ENCODE data around the gene CDKN2AIPNL. TPM values are rescaled to one million over a fixed set of nuclear protein-coding genes. Genes with fewer than 3 reads are reported as not detected.
A peak's percentile ranks its signal among the peaks of the same experiment; 100 is the strongest.
"Not testable (repeated sequence)": the region's sequence is repeated elsewhere in the genome, so short reads cannot be mapped to it uniquely, and the experiment has no call there.

Gene CDKN2AIPNL
- total RNA-seq, 1 experiment from 2014 or later, result 123 TPM

GRCh38 chr5:134398609-134399155, 13.0 kb downstream of the CDKN2AIPNL start:
- Histone ChIP-seq H3K4me3 (ENCODE audit: insufficient read depth, low read depth, low read length) (no peak overlapping the region), H3K36me3 (replicated peaks; ENCODE audit: control insufficient read depth, insufficient read depth, low read length) (peaks cover 3% of the 10 kb centered on the region), H3K27me3 (ENCODE audit: control insufficient read depth, insufficient read depth, low read length) (no peaks in the 10 kb centered on the region)
- DNase-seq, result no peak

GRCh38 chr5:134397196-134397595, 14.5 kb downstream of the CDKN2AIPNL start:
- DNase-seq, result no peak
- Histone ChIP-seq H3K4me3 (ENCODE audit: insufficient read depth, low read depth, low read length) (no peak overlapping the region), H3K27me3 (ENCODE audit: control insufficient read depth, insufficient read depth, low read length) (no peaks in the 10 kb centered on the region), H3K36me3 (replicated peaks; ENCODE audit: control insufficient read depth, insufficient read depth, low read length) (peaks cover 3% of the 10 kb centered on the region)

- no peak overlapping the region for H3K4me3 ChIP-seq (ENCODE audit: insufficient read depth, low read depth, low read length)
- H3K36me3 ChIP-seq (replicated peaks; ENCODE audit: control insufficient read depth, insufficient read depth, low read length), result peaks cover 2% of the 10 kb centered on the region
- H3K27me3 ChIP-seq (ENCODE audit: control insufficient read depth, insufficient read depth, low read length), result no peaks in the 10 kb centered on the region
- DNase-seq, result no peak
Measured at GRCh38 chr5:134396274-134396673, 15.4 kb downstream of the CDKN2AIPNL start.

GRCh38 chr5:134394932-134395331, 16.7 kb downstream of the CDKN2AIPNL start:
- no peak for DNase-seq

GRCh38 chr5:134392301-134392700, 19.4 kb downstream of the CDKN2AIPNL start:
- peaks cover 13% of the 10 kb centered on the region for H3K36me3 ChIP-seq (replicated peaks; ENCODE audit: control insufficient read depth, insufficient read depth, low read length)
- H3K27me3 ChIP-seq (ENCODE audit: control insufficient read depth, insufficient read depth, low read length), result no peaks in the 10 kb centered on the region
- DNase-seq, result no peak
- H3K4me3 ChIP-seq (ENCODE audit: insufficient read depth, low read depth, low read length), result no peak overlapping the region

More at GRCh38 chr5:134394932-134395331, 16.7 kb downstream of the CDKN2AIPNL start:
- H3K27me3 ChIP-seq (ENCODE audit: control insufficient read depth, insufficient read depth, low read length), result no peaks in the 10 kb centered on the region
- H3K36me3 ChIP-seq (replicated peaks; ENCODE audit: control insufficient read depth, insufficient read depth, low read length), result peaks cover 9% of the 10 kb centered on the region
- H3K4me3 ChIP-seq (ENCODE audit: insufficient read depth, low read depth, low read length), result no peak overlapping the region

- DNase-seq, result no peak
- no peaks in the 10 kb centered on the region for H3K27me3 ChIP-seq (ENCODE audit: control insufficient read depth, insufficient read depth, low read length)
- peaks cover 19% of the 10 kb centered on the region for H3K36me3 ChIP-seq (replicated peaks; ENCODE audit: control insufficient read depth, insufficient read depth, low read length)
- no peak overlapping the region for H3K4me3 ChIP-seq (ENCODE audit: insufficient read depth, low read depth, low read length)
Measured at GRCh38 chr5:134387443-134387842, 24.2 kb downstream of the CDKN2AIPNL start.

GRCh38 chr5:134383980-134384697, 27.5 kb downstream of the CDKN2AIPNL start:
- H3K4me3 ChIP-seq (ENCODE audit: insufficient read depth, low read depth, low read length), result no peak overlapping the region
- DNase-seq, result no peak
- no peaks in the 10 kb centered on the region for H3K27me3 ChIP-seq (ENCODE audit: control insufficient read depth, insufficient read depth, low read length)
- peaks cover 16% of the 10 kb centered on the region for H3K36me3 ChIP-seq (replicated peaks; ENCODE audit: control insufficient read depth, insufficient read depth, low read length)

GRCh38 chr5:134382204-134382603, 29.5 kb downstream of the CDKN2AIPNL start:
- H3K27me3 ChIP-seq (ENCODE audit: control insufficient read depth, insufficient read depth, low read length); H3K4me3 ChIP-seq (ENCODE audit: insufficient read depth, low read depth, low read length); DNase-seq: not testable (repeated sequence)
- peaks cover 12% of the 10 kb centered on the region for H3K36me3 ChIP-seq (replicated peaks; ENCODE audit: control insufficient read depth, insufficient read depth, low read length)

- no peak overlapping the region for H3K4me3 ChIP-seq (ENCODE audit: insufficient read depth, low read depth, low read length)
- no peaks in the 10 kb centered on the region for H3K27me3 ChIP-seq (ENCODE audit: control insufficient read depth, insufficient read depth, low read length)
- peaks cover 11% of the 10 kb centered on the region for H3K36me3 ChIP-seq (replicated peaks; ENCODE audit: control insufficient read depth, insufficient read depth, low read length)
- DNase-seq, result no peak
Measured at GRCh38 chr5:134380346-134380745, 31.3 kb downstream of the CDKN2AIPNL start.

- no peak overlapping the region for H3K4me3 ChIP-seq (ENCODE audit: insufficient read depth, low read depth, low read length)
- H3K36me3 ChIP-seq (replicated peaks; ENCODE audit: control insufficient read depth, insufficient read depth, low read length), result peaks cover 1% of the 10 kb centered on the region
- H3K27me3 ChIP-seq (ENCODE audit: control insufficient read depth, insufficient read depth, low read length), result no peaks in the 10 kb centered on the region
- DNase-seq, result no peak
Measured at GRCh38 chr5:134374232-134374631, 37.4 kb downstream of the CDKN2AIPNL start.

GRCh38 chr5:134373633-134374032, 38.0 kb downstream of the CDKN2AIPNL start:
- H3K4me3 ChIP-seq (ENCODE audit: insufficient read depth, low read depth, low read length); DNase-seq; H3K27me3 ChIP-seq (ENCODE audit: control insufficient read depth, insufficient read depth, low read length); H3K36me3 ChIP-seq (replicated peaks; ENCODE audit: control insufficient read depth, insufficient read depth, low read length): not testable (repeated sequence)

GRCh38 chr5:134371834-134372340, 39.8 kb downstream of the CDKN2AIPNL start:
- peak; percentile 84 for DNase-seq
- H3K4me3 ChIP-seq (ENCODE audit: insufficient read depth, low read depth, low read length), result peak overlapping the region; percentile 98
- H3K27me3 ChIP-seq (ENCODE audit: control insufficient read depth, insufficient read depth, low read length), result no peaks in the 10 kb centered on the region
- H3K36me3 ChIP-seq (replicated peaks; ENCODE audit: control insufficient read depth, insufficient read depth, low read length), result peaks cover 1% of the 10 kb centered on the region

GRCh38 chr5:134370871-134371833, 40.5 kb downstream of the CDKN2AIPNL start, which contains the start of gene UBE2B:
Gene UBE2B (plus strand): TSS chr5:134371569. CDS start chr5:134371596, 27 bp downstream.
- H3K36me3 ChIP-seq (replicated peaks; ENCODE audit: control insufficient read depth, insufficient read depth, low read length), result peaks cover 1% of the 10 kb centered on the region
- H3K27me3 ChIP-seq (ENCODE audit: control insufficient read depth, insufficient read depth, low read length), result no peaks in the 10 kb centered on the region
- H3K4me3 ChIP-seq (ENCODE audit: insufficient read depth, low read depth, low read length), result peak within 1 kb of the TSS; percentile 98
- DNase-seq, result peak; percentile 95

GRCh38 chr5:134370311-134370870, 41.3 kb downstream of the CDKN2AIPNL start:
- Histone ChIP-seq H3K4me3 (ENCODE audit: insufficient read depth, low read depth, low read length) (peak overlapping the region; percentile 32), H3K27me3 (ENCODE audit: control insufficient read depth, insufficient read depth, low read length) (no peaks in the 10 kb centered on the region), H3K36me3 (replicated peaks; ENCODE audit: control insufficient read depth, insufficient read depth, low read length) (peaks cover 1% of the 10 kb centered on the region; the same call in 1 of the 2 replicates)
- no peak for DNase-seq
